Subcutaneous abdominal adipose tissue (tissue), 5 donors: ENCODE data around the gene FARS2.

Experiments used
- H3K27ac ChIP-seq: one replicate; pipeline ENCODE4 v1.7.0; 2013; ENCODE audit warnings: low read depth, mild to moderate bottlenecking, inconsistent platforms, low read length, moderate library complexity
- H3K27me3 ChIP-seq, 5 donors: one replicate each; pipeline ENCODE4 v1.7.0; 2013; ENCODE audit warnings: low read length in 5 of 5, inconsistent platforms in 1 of 5; ENCODE audit not compliant: control insufficient read depth in 5 of 5, insufficient read depth in 4 of 5
- H3K36me3 ChIP-seq, 5 donors: one replicate each; pipeline ENCODE4 v1.7.0; 2013; ENCODE audit warnings: low read length in 5 of 5; ENCODE audit not compliant: control insufficient read depth in 5 of 5, insufficient read depth in 5 of 5
- H3K4me1 ChIP-seq, 5 donors: one replicate each; pipeline ENCODE4 v1.7.0; 2013; ENCODE audit warnings: low read length in 5 of 5, mild to moderate bottlenecking in 3 of 5, moderate library complexity in 1 of 5; ENCODE audit not compliant: control insufficient read depth in 5 of 5, insufficient read depth in 5 of 5
- H3K4me3 ChIP-seq, 5 donors: one replicate each; pipeline ENCODE4 v1.7.0; 2013; ENCODE audit warnings: low read length in 5 of 5, low read depth in 1 of 5
- H3K9ac ChIP-seq, 5 donors: one replicate each; pipeline ENCODE4 v1.7.0; 2013; ENCODE audit warnings: low read length in 5 of 5, mild to moderate bottlenecking in 4 of 5, moderate library complexity in 3 of 5
- H3K9me3 ChIP-seq, 5 donors: one replicate each; pipeline ENCODE4 v1.7.0; 2013; ENCODE audit warnings: low read length in 5 of 5; ENCODE audit not compliant: control insufficient read depth in 5 of 5
- donor health status: healthy.
- donor health status: healthy.
- donor health status: healthy.
- donor health status: healthy.
- donor health status: healthy.

Gene FARS2

GRCh38 chr6:5524110-5524509 is 262.8 kb downstream of the FARS2 start:
- Histone ChIP-seq H3K9me3 (no peaks in the 10 kb centered on the region), H3K27me3 (no peaks in the 10 kb centered on the region), H3K36me3 (no peaks in the 10 kb centered on the region), H3K4me3 (no peak overlapping the region), H3K9ac (no peak overlapping the region), H3K27ac (no peak overlapping the region), H3K4me1 (peaks cover 0 to 10% (median 5%) of the 10 kb centered on the region in 5 donors)

- Histone ChIP-seq H3K27me3 (no peaks in the 10 kb centered on the region), H3K4me3 (peak overlapping the region in 1 of 5 donors; percentile 1), H3K9ac (no peak overlapping the region), H3K27ac (no peak overlapping the region), H3K9me3 (no peaks in the 10 kb centered on the region), H3K36me3 (no peaks in the 10 kb centered on the region), H3K4me1 (peaks cover 0 to 10% (median 5%) of the 10 kb centered on the region in 5 donors)
Observed at GRCh38 chr6:5525209-5525608, 263.9 kb downstream of the FARS2 start.

GRCh38 chr6:5529015-5529414 is 267.7 kb downstream of the FARS2 start:
- no peaks in the 10 kb centered on the region for H3K9me3 ChIP-seq
- no peak overlapping the region for H3K27ac ChIP-seq
- H3K36me3 ChIP-seq: no peaks in the 10 kb centered on the region
- H3K4me3 ChIP-seq: no peak overlapping the region
- H3K9ac ChIP-seq: no peak overlapping the region
- no peaks in the 10 kb centered on the region for H3K27me3 ChIP-seq
- H3K4me1 ChIP-seq: peaks cover 0 to 10% (median 5%) of the 10 kb centered on the region in 5 donors

GRCh38 chr6:5529733-5530132 is 268.4 kb downstream of the FARS2 start:
- Histone ChIP-seq H3K4me1 (peaks cover 0 to 8% (median 4%) of the 10 kb centered on the region in 5 donors), H3K4me3 (no peak overlapping the region), H3K27ac (no peak overlapping the region), H3K9ac (no peak overlapping the region), H3K9me3 (no peaks in the 10 kb centered on the region), H3K27me3 (no peaks in the 10 kb centered on the region), H3K36me3 (no peaks in the 10 kb centered on the region)

GRCh38 chr6:5531161-5531560 is 269.8 kb downstream of the FARS2 start:
- Histone ChIP-seq H3K27me3 (no peaks in the 10 kb centered on the region), H3K9ac (no peak overlapping the region), H3K4me3 (no peak overlapping the region), H3K27ac (no peak overlapping the region), H3K36me3 (no peaks in the 10 kb centered on the region), H3K9me3 (no peaks in the 10 kb centered on the region), H3K4me1 (peaks cover 0 to 4% (median 0%) of the 10 kb centered on the region in 5 donors)

- Histone ChIP-seq H3K9ac (no peak overlapping the region), H3K27ac (no peak overlapping the region), H3K4me1 (peaks cover 0 to 4% (median 0%) of the 10 kb centered on the region in 5 donors), H3K27me3 (no peaks in the 10 kb centered on the region), H3K9me3 (no peaks in the 10 kb centered on the region), H3K36me3 (no peaks in the 10 kb centered on the region), H3K4me3 (no peak overlapping the region)
Observed at GRCh38 chr6:5531853-5532375, 270.6 kb downstream of the FARS2 start.

- Histone ChIP-seq H3K4me1 (peaks cover 0 to 6% (median under 1%) of the 10 kb centered on the region in 5 donors), H3K9me3 (no peaks in the 10 kb centered on the region), H3K4me3 (no peak overlapping the region), H3K36me3 (no peaks in the 10 kb centered on the region), H3K27ac (no peak overlapping the region), H3K27me3 (no peaks in the 10 kb centered on the region), H3K9ac (no peak overlapping the region)
Observed at GRCh38 chr6:5532941-5533340, 271.6 kb downstream of the FARS2 start.

GRCh38 chr6:5534643-5535042 is 273.3 kb downstream of the FARS2 start:
- Histone ChIP-seq H3K9ac (no peak overlapping the region), H3K27me3 (no peaks in the 10 kb centered on the region), H3K4me3 (no peak overlapping the region), H3K36me3 (no peaks in the 10 kb centered on the region), H3K4me1 (peaks cover 0 to 7% (median 5%) of the 10 kb centered on the region in 5 donors), H3K9me3 (no peaks in the 10 kb centered on the region), H3K27ac (no peak overlapping the region)

- Histone ChIP-seq H3K27me3 (no peaks in the 10 kb centered on the region), H3K9me3 (no peaks in the 10 kb centered on the region), H3K4me1 (peaks cover 0 to 7% (median 2%) of the 10 kb centered on the region in 5 donors), H3K9ac (no peak overlapping the region), H3K27ac (no peak overlapping the region), H3K4me3 (no peak overlapping the region), H3K36me3 (peaks cover 0 to 6% (median 0%) of the 10 kb centered on the region in 5 donors)
Observed at GRCh38 chr6:5536644-5537043, 275.3 kb downstream of the FARS2 start.

- peaks cover 0 to 7% (median 2%) of the 10 kb centered on the region in 5 donors for H3K4me1 ChIP-seq
- H3K4me3 ChIP-seq: no peak overlapping the region
- H3K9ac ChIP-seq: no peak overlapping the region
- H3K27me3 ChIP-seq: no peaks in the 10 kb centered on the region
- peaks cover 0 to 6% (median 0%) of the 10 kb centered on the region in 5 donors for H3K36me3 ChIP-seq
- no peak overlapping the region for H3K27ac ChIP-seq
- H3K9me3 ChIP-seq: no peaks in the 10 kb centered on the region
Observed at GRCh38 chr6:5537132-5537531, 275.8 kb downstream of the FARS2 start.
